HL-60 (cell line): ENCODE data around the gene IKZF3.

Experiments
- DNase-seq, 2 experiments: peaks; one replicate each; pipeline ENCODE4 v3.0.0-alpha.2; 2010 to 2020; ENCODE audit warnings: low read depth in 1 of 2, low spot score in 1 of 2
- H3K27ac ChIP-seq: fragments of 250-450 bp; sonication (Bioruptor Pico); replicated peaks from 2 replicates; pipeline ENCODE4 v1.5.1; 2020; ENCODE audit warnings: mild to moderate bottlenecking, moderate library complexity
- H3K27me3 ChIP-seq: fragments of 250-450 bp; sonication (Bioruptor Pico); 2 replicates; pipeline ENCODE4 v1.5.1; 2021; ENCODE audit warnings: mild to moderate bottlenecking, moderate library complexity; ENCODE audit not compliant: insufficient read depth, poor library complexity, severe bottlenecking
- H3K4me3 ChIP-seq: replicated peaks from 2 replicates; pipeline ENCODE4 v1.5.1; 2011; ENCODE audit warnings: mild to moderate bottlenecking, control low read depth, low read length; ENCODE audit not compliant: insufficient read depth
- GABPA ChIP-seq: IDR thresholded peaks from 2 replicates; pipeline ENCODE4 v1.6.1; 2012; ENCODE audit warnings: low read depth
- POLR2AphosphoS5 ChIP-seq: IDR thresholded peaks from 2 replicates; pipeline ENCODE4 v1.6.1; 2012; ENCODE audit warnings: low read depth
- SPI1 ChIP-seq: IDR thresholded peaks from 2 replicates; pipeline ENCODE4 v1.6.1; 2012; ENCODE audit warnings: low read depth, mild to moderate bottlenecking, borderline replicate concordance
- TF ChIP-seq, protein P1 (sequence below): IDR thresholded peaks from one replicate; pipeline ENCODE4 v1.5.1; 2011; ENCODE audit warnings: low read length, control low read depth, inconsistent platforms; ENCODE audit not compliant: insufficient read depth
- TF ChIP-seq, protein P2 (sequence below): IDR thresholded peaks from 2 replicates; pipeline ENCODE4 v1.6.1; 2012; ENCODE audit warnings: low read depth; ENCODE audit not compliant: insufficient replicate concordance

The IKZF3 gene

DNA sequence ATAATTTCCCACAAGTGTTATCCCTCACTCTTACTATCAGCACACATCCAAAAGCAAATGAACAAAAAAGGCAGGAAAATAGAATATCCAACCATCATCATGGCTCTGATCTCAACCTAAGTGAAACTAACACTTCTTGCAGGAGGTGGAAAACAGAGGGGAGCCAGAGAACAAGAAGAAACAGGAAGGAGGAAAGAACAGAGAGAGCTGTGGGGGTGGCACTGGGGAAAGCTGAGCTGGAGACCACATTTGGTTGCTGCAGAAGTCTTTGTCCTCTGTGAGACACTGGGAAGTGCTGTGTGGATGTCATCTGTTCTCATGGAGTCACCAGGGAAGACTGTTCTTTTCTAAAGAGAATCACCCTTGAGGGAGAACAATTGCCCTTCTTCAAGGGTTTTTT lies 91.7 kb downstream of the IKZF3 start:
- Histone ChIP-seq H3K4me3 (no peak overlapping the region), H3K27ac (no peak overlapping the region), H3K27me3 (no peaks in the 10 kb centered on the region)
- no peak for DNase-seq
- TF ChIP-seq, protein P1, sequence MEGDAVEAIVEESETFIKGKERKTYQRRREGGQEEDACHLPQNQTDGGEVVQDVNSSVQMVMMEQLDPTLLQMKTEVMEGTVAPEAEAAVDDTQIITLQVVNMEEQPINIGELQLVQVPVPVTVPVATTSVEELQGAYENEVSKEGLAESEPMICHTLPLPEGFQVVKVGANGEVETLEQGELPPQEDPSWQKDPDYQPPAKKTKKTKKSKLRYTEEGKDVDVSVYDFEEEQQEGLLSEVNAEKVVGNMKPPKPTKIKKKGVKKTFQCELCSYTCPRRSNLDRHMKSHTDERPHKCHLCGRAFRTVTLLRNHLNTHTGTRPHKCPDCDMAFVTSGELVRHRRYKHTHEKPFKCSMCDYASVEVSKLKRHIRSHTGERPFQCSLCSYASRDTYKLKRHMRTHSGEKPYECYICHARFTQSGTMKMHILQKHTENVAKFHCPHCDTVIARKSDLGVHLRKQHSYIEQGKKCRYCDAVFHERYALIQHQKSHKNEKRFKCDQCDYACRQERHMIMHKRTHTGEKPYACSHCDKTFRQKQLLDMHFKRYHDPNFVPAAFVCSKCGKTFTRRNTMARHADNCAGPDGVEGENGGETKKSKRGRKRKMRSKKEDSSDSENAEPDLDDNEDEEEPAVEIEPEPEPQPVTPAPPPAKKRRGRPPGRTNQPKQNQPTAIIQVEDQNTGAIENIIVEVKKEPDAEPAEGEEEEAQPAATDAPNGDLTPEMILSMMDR = no peak

DNA sequence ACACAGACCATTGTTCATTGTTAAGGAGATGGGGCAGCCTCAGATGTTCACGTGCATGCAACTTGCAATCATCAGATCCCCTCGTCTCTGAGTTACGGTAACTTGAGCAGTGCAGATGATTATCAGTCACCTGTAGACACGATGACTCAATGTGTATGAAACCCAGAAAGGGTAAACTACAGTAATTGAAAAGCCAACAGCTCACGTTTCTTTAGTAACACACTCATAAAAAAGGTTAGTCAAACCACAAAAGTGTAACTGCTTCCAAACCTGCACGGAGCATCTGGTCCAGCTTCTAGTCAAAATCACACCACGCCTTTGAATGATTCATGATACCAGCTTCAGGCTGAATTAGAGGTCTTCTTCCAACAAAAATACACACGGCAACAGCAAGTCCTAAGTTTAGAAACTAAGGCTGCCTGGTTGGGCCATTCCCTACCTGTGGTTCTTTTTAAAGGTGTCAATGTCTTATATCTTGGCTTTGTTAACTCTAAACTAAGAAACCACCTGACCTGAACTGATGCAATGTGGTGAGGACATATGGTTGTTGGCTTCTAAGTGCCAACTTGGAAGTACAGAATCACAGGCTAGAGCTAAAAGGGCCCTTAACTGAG lies 94.0 kb downstream of the IKZF3 start:
- DNase-seq = no peak
- no peak overlapping the region for H3K27ac ChIP-seq
- H3K4me3 ChIP-seq = no peak overlapping the region
- TF ChIP-seq, protein P1 = no peak
- TF ChIP-seq POLR2AphosphoS5 = no peak
- TF ChIP-seq, protein P2, sequence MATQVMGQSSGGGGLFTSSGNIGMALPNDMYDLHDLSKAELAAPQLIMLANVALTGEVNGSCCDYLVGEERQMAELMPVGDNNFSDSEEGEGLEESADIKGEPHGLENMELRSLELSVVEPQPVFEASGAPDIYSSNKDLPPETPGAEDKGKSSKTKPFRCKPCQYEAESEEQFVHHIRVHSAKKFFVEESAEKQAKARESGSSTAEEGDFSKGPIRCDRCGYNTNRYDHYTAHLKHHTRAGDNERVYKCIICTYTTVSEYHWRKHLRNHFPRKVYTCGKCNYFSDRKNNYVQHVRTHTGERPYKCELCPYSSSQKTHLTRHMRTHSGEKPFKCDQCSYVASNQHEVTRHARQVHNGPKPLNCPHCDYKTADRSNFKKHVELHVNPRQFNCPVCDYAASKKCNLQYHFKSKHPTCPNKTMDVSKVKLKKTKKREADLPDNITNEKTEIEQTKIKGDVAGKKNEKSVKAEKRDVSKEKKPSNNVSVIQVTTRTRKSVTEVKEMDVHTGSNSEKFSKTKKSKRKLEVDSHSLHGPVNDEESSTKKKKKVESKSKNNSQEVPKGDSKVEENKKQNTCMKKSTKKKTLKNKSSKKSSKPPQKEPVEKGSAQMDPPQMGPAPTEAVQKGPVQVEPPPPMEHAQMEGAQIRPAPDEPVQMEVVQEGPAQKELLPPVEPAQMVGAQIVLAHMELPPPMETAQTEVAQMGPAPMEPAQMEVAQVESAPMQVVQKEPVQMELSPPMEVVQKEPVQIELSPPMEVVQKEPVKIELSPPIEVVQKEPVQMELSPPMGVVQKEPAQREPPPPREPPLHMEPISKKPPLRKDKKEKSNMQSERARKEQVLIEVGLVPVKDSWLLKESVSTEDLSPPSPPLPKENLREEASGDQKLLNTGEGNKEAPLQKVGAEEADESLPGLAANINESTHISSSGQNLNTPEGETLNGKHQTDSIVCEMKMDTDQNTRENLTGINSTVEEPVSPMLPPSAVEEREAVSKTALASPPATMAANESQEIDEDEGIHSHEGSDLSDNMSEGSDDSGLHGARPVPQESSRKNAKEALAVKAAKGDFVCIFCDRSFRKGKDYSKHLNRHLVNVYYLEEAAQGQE = no peak
- no peak for TF ChIP-seq GABPA
- no peak for TF ChIP-seq SPI1
- H3K27me3 ChIP-seq = no peaks in the 10 kb centered on the region

DNA sequence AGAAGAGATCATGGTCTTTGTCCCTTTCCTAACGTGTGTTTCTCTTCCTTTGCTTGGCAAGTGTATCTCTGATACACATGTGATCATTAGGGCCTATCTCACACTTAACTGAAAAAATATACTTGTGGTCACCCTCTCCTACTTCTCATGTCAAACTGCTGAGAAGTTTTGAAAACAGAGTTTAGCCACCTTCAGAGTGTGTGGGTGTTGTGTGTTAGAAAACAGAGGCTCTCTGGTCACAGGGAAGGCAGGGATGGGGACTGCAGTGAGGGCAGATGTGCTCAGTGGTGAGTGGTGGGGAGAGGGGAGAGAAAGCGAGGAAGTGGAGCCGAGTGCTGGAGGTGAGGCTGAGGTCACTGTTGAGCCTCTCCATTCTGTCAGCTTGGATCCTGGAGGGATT lies 97.0 kb downstream of the IKZF3 start:
- DNase-seq = no peak
- no peak overlapping the region for H3K27ac ChIP-seq
- TF ChIP-seq, protein P2 = no peak
- TF ChIP-seq SPI1 = no peak

DNA sequence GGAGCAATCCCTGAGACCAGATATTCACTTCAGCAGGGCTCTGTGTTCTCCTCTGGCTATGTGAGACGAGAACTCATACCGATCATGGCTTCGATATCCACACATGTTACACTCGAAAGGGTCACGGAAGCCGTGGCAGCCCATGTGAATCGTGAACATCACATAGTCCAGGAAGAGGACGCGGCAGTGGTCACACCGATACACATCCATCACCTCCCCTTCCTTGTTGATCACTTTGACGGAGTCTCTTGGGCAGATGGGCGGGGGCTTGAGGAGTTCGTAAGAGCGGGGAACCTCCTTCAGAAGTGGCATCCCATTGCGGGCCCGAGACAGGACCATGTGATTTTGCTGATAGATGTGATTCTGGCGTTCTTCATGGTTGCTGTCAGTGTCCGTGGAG lies 98.3 kb downstream of the IKZF3 start:
- Histone ChIP-seq H3K4me3 (no peak overlapping the region), H3K27me3 (no peaks in the 10 kb centered on the region), H3K27ac (no peak overlapping the region)
- TF ChIP-seq, protein P2 = no peak
- TF ChIP-seq POLR2AphosphoS5 = no peak
- DNase-seq = no peak

More for the DNA sequence above, 97.0 kb downstream of the IKZF3 start:
- Histone ChIP-seq H3K4me3 (no peak overlapping the region), H3K27me3 (no peaks in the 10 kb centered on the region)
